Measurements from ENCODE around the gene HLCS. TPM values are rescaled to one million over a fixed set of nuclear protein-coding genes. Genes with fewer than 3 reads are reported as not detected.

The HLCS gene
- total and polyA plus RNA-seq, 2 of the 8 experiments (the other 6 are each of a cell fraction or from before 2014, with no cell fraction given), result 4.7 to 12.2 TPM

GRCh38 chr21:36889401-36889800, 77.1 kb downstream of the HLCS start:
- Histone ChIP-seq H3K79me2 (ENCODE audit: control insufficient read depth in 1 of 2, insufficient read depth in 2 of 2, low read length in 2 of 2) (no peaks in the 10 kb centered on the region), H2AK5ac (ENCODE audit: low read depth, low read length) (no peak overlapping the region), H4K5ac (ENCODE audit: insufficient read length, low read depth, low read length) (no peak overlapping the region), H3K4ac (replicated peaks; ENCODE audit: insufficient read length, low read depth, low read length) (no peak overlapping the region), H3K27me3 (replicated peaks in 1 of 4; ENCODE audit: control insufficient read depth in 3 of 4, extremely low read depth in 1 of 4, insufficient read depth in 3 of 4, low read length in 3 of 4) (no peaks in the 10 kb centered on the region), H2BK20ac (ENCODE audit: low read length) (no peak overlapping the region; the same call in 1 of the 2 replicates), H2BK5ac (ENCODE audit: low read depth, low read length) (no peak overlapping the region), H2BK120ac (replicated peaks; ENCODE audit: low read depth, low read length) (no peak overlapping the region), H3K14ac (ENCODE audit: insufficient read length) (no peak overlapping the region), H3K4me3 (ENCODE audit: extremely low read depth in 1 of 4, insufficient read depth in 2 of 4, low read depth in 3 of 4, low read length in 4 of 4) (no peak overlapping the region), H3K4me2 (ENCODE audit: insufficient read depth in 1 of 2, low read depth in 2 of 2, low read length in 2 of 2) (no peak overlapping the region), H3K18ac (ENCODE audit: extremely low read depth, low read length) (no peak overlapping the region), H3K36me3 (ENCODE audit: control insufficient read depth in 2 of 4, insufficient read depth in 4 of 4, low read length in 3 of 4) (no peaks in the 10 kb centered on the region), H3K56ac (replicated peaks; ENCODE audit: insufficient read length, low read depth, low read length) (no peak overlapping the region), H2BK12ac (ENCODE audit: low read depth, low read length) (no peak overlapping the region), H4K20me1 (replicated peaks in 1 of 2; ENCODE audit: control insufficient read depth in 1 of 2, insufficient read depth in 2 of 2, low read length in 2 of 2) (no peaks in the 10 kb centered on the region), H3K23me2 (ENCODE audit: low read depth, low read length) (no peaks in the 10 kb centered on the region), H3K27ac (ENCODE audit: low read depth, low read length) (no peak overlapping the region), H3K79me1 (ENCODE audit: low read depth, low read length) (no peaks in the 10 kb centered on the region), H2BK15ac (ENCODE audit: low read length) (no peak overlapping the region), H3K9me3 (ENCODE audit: insufficient read depth in 2 of 2, low read depth in 1 of 2, low read length in 1 of 2) (peaks cover under 1 to 4% of the 10 kb centered on the region in 2 experiments; a peak in 2 of 4 replicates), H3K4me1 (replicated peaks in 1 of 4; ENCODE audit: control insufficient read depth in 3 of 4, insufficient read depth in 4 of 4, low read length in 3 of 4) (peaks cover 0 to 8% (median 3%) of the 10 kb centered on the region in 4 experiments; a peak in 4 of 7 replicates), H4K91ac (replicated peaks; ENCODE audit: insufficient read length, low read length) (no peak overlapping the region), H4K8ac (ENCODE audit: extremely low read depth, insufficient read depth, low read length) (no peak overlapping the region), H2AFZ (ENCODE audit: low read length) (no peak overlapping the region), H3K23ac (ENCODE audit: insufficient read length) (no peak overlapping the region), H3K9ac (replicated peaks in 1 of 4; ENCODE audit: extremely low read depth in 1 of 4, low read depth in 3 of 4, low read length in 3 of 4) (no peak overlapping the region)
- no peak for DNase-seq (ENCODE audit: low read depth in 1 of 2, low spot score in 2 of 2)
- CTCF ChIA-PET (ENCODE audit: partially characterized antibody), result interaction anchor here (1.1 to 2.1 kb wide), 4 partner anchors 9 to 35 kb away, joined by 3 to 8 read pairs (median 4); no protein-coding TSS in a partner anchor
- POLR2A ChIA-PET (ENCODE audit: partially characterized antibody), result no interaction called here
- FAIRE-seq, result no peak
- WGBS, 2 experiments (ENCODE audit: extremely low coverage in 1 of 2, insufficient coverage in 1 of 2, insufficient read length in 1 of 2, insufficient replicate concordance in 2 of 2, low coverage in 1 of 2, low lambda C conversion rate in 2 of 2, missing lambda C conversion rate in 1 of 2), result 86% methylated on average over 2 of the region's 2 CpGs; no CpG with 5 or more reads in 1 of the 2 experiments
- TF ChIP-seq SUZ12 (IDR thresholded peaks at IDR 0.05; ENCODE audit: low read length), result no peak
- TF ChIP-seq RNF2 (IDR thresholded peaks at IDR 0.05; ENCODE audit: borderline replicate concordance, low read depth, low read length, missing control alignments, poor library complexity, severe bottlenecking), result no peak
- no peak for TF ChIP-seq PHF8 (conservative IDR thresholded peaks at IDR 0.05; ENCODE audit: low read depth, low read length)
- TF ChIP-seq BCL11A (IDR thresholded peaks at IDR 0.05; ENCODE audit: low read depth in 2 of 2, low read length in 2 of 2), result no peak
- TF ChIP-seq CTBP2 (IDR thresholded peaks at IDR 0.05; ENCODE audit: borderline replicate concordance, insufficient read depth, insufficient read length, low read length), result no peak
- TF ChIP-seq CEBPB (IDR thresholded peaks at IDR 0.05; ENCODE audit: low read depth, low read length), result no peak
- no peak for TF ChIP-seq ATF2 (IDR thresholded peaks at IDR 0.05; ENCODE audit: low read length)
- no peak for TF ChIP-seq MAX (IDR thresholded peaks at IDR 0.05)
- no peak for TF ChIP-seq HDAC2 (IDR thresholded peaks at IDR 0.05; ENCODE audit: borderline replicate concordance in 1 of 2, low read depth in 2 of 2, low read length in 2 of 2)
- no peak for TF ChIP-seq TBP (IDR thresholded peaks at IDR 0.05; ENCODE audit: low read depth, low read length)

All from H1 (cell line).